DND-41 (cell line): ENCODE results near the gene STK4.

ENCODE experiments used
- ATAC-seq: fragments of 200-7000 bp; cut with Tn5 transposase; 3 replicates; pipeline ENCODE4 v1.9.1; 2021; ENCODE audit warnings: low read depth; ENCODE audit not compliant: insufficient read depth
- DNase-seq: peaks from one replicate; pipeline ENCODE4 v3.0.0-alpha.2; 2020
- H2AFZ ChIP-seq: 2 replicates; pipeline ENCODE4 v1.6.0; 2012; ENCODE audit warnings: low read depth, low read length
- H3K27ac ChIP-seq: 2 replicates; pipeline ENCODE4 v1.5.1; 2012; ENCODE audit warnings: low read length, inconsistent platforms
- H3K27me3 ChIP-seq: fragments of 200-600 bp; sonication (generic); 2 replicates; pipeline ENCODE4 v1.6.0; 2012; ENCODE audit warnings: low read length, mild to moderate bottlenecking, inconsistent platforms; ENCODE audit not compliant: insufficient read depth, poor library complexity
- H3K36me3 ChIP-seq: 2 replicates; pipeline ENCODE4 v1.5.1; 2012; ENCODE audit warnings: low read length, inconsistent platforms; ENCODE audit not compliant: insufficient read depth
- H3K4me1 ChIP-seq: 2 replicates; pipeline ENCODE4 v1.5.1; 2012; ENCODE audit warnings: mild to moderate bottlenecking, low read length; ENCODE audit not compliant: insufficient read depth
- H3K4me2 ChIP-seq: 2 replicates; pipeline ENCODE4 v1.6.0; 2012; ENCODE audit warnings: mild to moderate bottlenecking, moderate library complexity, low read length, inconsistent platforms; ENCODE audit not compliant: insufficient read depth
- H3K4me3 ChIP-seq, 2 experiments: fragments of 200-600 bp in 1 of 2; shearing (Covaris generic) in 1 of 2; 2 replicates each; pipeline ENCODE4 v1.5.1; 2012 to 2016; ENCODE audit warnings: inconsistent platforms in 2 of 2, low read length in 2 of 2, mild to moderate bottlenecking in 2 of 2, low read depth in 1 of 2, moderate library complexity in 1 of 2
- H3K79me2 ChIP-seq: 2 replicates; pipeline ENCODE4 v1.6.0; 2012; ENCODE audit warnings: low read length, inconsistent platforms; ENCODE audit not compliant: insufficient read depth
- H3K9ac ChIP-seq: 2 replicates; pipeline ENCODE4 v1.6.0; 2012; ENCODE audit warnings: low read depth, mild to moderate bottlenecking, inconsistent platforms, low read length, moderate library complexity
- H3K9me3 ChIP-seq: 2 replicates; pipeline ENCODE4 v1.5.1; 2012; ENCODE audit warnings: low read length, moderate library complexity, mild to moderate bottlenecking, inconsistent platforms; ENCODE audit not compliant: insufficient read depth, severe bottlenecking
- H4K20me1 ChIP-seq: 2 replicates; pipeline ENCODE4 v1.6.0; 2012; ENCODE audit warnings: low read length; ENCODE audit not compliant: insufficient read depth
- CTCF ChIP-seq: IDR thresholded peaks from 2 replicates; pipeline ENCODE4 v1.5.1; 2012; ENCODE audit warnings: borderline replicate concordance, low read length, moderate library complexity, mild to moderate bottlenecking; ENCODE audit not compliant: poor library complexity, severe bottlenecking; ENCODE audit errors: extremely low read depth
- EZH2 ChIP-seq: IDR thresholded peaks from 3 replicates; pipeline ENCODE4 v1.6.1; 2012; ENCODE audit warnings: borderline replicate concordance, low read depth, mild to moderate bottlenecking, moderate library complexity, low read length, inconsistent platforms; ENCODE audit not compliant: severe bottlenecking

The STK4 gene

GRCh38 chr20:44961870-44962267, 4.4 kb upstream of the STK4 start:
- no peak overlapping the region for H2AFZ ChIP-seq
- H3K36me3 ChIP-seq: peaks cover 17% of the 10 kb centered on the region
- TF ChIP-seq EZH2 (no peak), CTCF (no peak)
- no peak overlapping the region for H3K9ac ChIP-seq
- H3K27me3 ChIP-seq: no peaks in the 10 kb centered on the region
- no peak for DNase-seq
- H3K4me2 ChIP-seq: no peak overlapping the region
- H3K4me3 ChIP-seq: no peak overlapping the region
- ATAC-seq: no peak
- H3K9me3 ChIP-seq: no peaks in the 10 kb centered on the region
- H3K79me2 ChIP-seq: peaks cover 49% of the 10 kb centered on the region
- H4K20me1 ChIP-seq: peaks cover 16% of the 10 kb centered on the region; the same call in 1 of the 2 replicates
- H3K4me1 ChIP-seq: peaks cover 49% of the 10 kb centered on the region
- H3K27ac ChIP-seq: peak overlapping the region; percentile 32; the same call in 1 of the 2 replicates

DNA sequence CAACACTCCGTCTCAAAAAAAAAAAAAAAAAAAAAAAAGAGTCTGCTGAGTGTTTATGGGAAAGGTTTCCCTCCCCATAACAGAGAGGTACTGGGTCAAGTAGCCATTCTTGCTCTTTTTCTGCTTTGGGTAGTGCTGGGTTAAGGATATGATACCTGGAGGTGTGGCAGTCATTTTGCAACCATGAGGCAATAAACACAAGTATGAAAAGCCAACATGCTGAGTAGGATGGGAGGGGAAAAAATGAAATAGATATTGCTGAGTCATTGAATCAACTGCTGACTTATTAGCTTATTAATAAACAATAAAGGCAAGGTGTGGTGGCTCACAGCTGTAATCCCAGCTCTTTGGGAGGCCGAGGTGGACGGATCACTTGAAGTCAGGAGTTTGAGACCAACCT, 3.8 kb upstream of the STK4 start:
- no peak for ATAC-seq
- TF ChIP-seq CTCF (no peak), EZH2 (no peak)
- peaks cover 19% of the 10 kb centered on the region; the same call in 1 of the 2 replicates for H4K20me1 ChIP-seq
- peaks cover 12% of the 10 kb centered on the region for H3K36me3 ChIP-seq
- peaks cover 55% of the 10 kb centered on the region for H3K4me1 ChIP-seq
- H3K4me3 ChIP-seq: no peak overlapping the region
- no peak overlapping the region for H2AFZ ChIP-seq
- H3K27me3 ChIP-seq: no peaks in the 10 kb centered on the region
- no peak overlapping the region for H3K27ac ChIP-seq
- no peak for DNase-seq
- no peaks in the 10 kb centered on the region for H3K9me3 ChIP-seq
- no peak overlapping the region for H3K4me2 ChIP-seq
- no peak overlapping the region for H3K9ac ChIP-seq
- peaks cover 49% of the 10 kb centered on the region for H3K79me2 ChIP-seq

DNA sequence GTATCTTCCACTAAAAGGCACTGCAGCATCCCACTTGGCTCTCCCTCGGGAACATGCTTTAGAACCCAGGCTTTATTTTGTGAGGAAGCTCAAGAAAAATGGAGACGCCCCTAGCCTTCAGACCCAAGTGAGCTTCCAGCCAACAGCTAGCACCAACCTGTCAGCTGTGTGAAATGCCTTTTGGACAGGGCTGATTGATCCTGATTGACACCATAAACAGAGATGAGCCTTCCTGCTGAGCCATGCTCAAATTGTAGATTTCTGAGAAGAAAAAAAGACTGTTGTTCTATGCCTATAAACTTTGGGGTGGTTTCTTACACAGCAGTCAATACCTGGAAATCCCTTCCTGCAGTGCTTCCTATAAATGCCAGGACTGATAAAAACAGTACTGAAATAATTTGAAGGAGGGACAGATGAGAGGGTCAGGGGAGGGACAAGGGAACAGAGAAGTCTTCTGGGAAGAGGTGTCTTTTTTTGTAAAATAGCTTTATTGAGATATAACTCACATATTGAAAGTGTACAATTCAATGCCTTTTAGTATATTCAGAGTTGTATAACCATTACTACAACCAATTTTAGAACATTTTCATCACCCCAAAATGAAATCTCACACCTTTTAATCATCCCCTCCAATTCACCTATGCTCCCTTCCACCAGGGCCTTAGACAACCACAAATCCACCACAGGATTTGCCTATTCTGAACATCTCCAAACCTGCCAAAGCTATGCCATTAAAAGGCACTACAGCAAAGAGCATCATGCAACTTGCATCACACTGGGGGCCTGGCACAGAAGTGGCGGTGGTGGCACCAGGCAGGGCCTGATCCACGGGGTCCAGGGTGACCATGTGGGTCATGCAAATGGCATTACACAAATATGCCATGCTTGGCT, 2.7 kb upstream of the STK4 start:
- peaks cover 1% of the 10 kb centered on the region; the same call in 1 of the 2 replicates for H3K36me3 ChIP-seq
- peaks cover 19% of the 10 kb centered on the region; the same call in 1 of the 2 replicates for H4K20me1 ChIP-seq
- DNase-seq (no peak), ATAC-seq (no peak)
- no peaks in the 10 kb centered on the region for H3K27me3 ChIP-seq
- no peak overlapping the region for H3K9ac ChIP-seq
- H3K27ac ChIP-seq: no peak overlapping the region
- H3K79me2 ChIP-seq: peaks cover 49% of the 10 kb centered on the region
- peaks cover 55% of the 10 kb centered on the region for H3K4me1 ChIP-seq
- no peak for TF ChIP-seq CTCF
- no peak for TF ChIP-seq EZH2
- H2AFZ ChIP-seq: no peak overlapping the region; the same call in 1 of the 2 replicates
- no peak overlapping the region for H3K4me3 ChIP-seq
- no peak overlapping the region for H3K4me2 ChIP-seq
- H3K9me3 ChIP-seq: no peaks in the 10 kb centered on the region
